ENCODE results near the gene C17orf75.

The C17orf75 gene

DNA sequence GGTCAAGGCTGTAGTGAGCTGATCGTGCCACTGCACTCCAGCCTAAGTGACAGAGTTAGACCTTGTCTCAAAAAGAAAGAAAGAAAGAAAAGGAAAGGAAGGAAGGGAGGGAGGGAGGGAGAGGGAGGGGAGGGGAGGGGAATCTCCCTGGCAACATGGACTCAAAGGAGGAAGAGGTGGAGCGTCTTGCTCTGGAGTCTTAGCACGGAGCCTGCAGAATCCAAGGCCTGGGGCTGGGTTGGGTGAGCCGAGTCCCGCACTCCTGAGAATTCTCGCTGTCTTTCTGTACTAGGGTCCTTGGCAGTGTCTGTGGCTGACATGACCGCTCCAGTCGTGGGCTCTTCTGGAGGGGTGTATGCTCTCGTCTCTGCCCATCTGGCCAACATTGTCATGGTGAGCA, 36.9 kb downstream of the C17orf75 start:
- no peak for DNase-seq (ENCODE audit: low read depth in 2 of 2)

DNA sequence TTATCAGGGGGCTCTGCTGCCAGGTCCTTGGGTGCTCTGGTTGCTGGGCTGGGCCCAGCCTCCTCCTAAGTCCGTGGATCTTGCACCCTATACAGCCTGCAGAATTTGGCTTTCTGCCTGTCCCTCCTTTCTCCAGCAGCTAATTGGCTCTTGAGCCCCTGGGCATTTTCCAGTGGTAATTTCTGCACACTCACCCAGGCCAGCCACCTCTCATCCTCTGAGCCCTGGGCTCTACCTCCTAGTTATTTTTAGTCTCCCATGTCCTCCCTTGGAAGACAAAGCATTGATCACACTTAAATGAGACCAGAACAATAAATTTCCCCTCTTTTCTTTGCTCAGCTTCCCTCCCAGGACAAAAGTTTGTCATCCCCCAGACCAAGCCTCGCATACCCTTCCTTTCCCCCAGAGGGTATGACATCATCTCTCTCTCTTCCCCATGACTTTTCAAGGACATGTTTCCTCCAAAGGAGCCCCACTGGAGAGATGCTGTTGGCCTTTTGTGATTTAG, 38.1 kb downstream of the C17orf75 start:
- DNase-seq (ENCODE audit: low read depth in 2 of 2): no peak

DNA sequence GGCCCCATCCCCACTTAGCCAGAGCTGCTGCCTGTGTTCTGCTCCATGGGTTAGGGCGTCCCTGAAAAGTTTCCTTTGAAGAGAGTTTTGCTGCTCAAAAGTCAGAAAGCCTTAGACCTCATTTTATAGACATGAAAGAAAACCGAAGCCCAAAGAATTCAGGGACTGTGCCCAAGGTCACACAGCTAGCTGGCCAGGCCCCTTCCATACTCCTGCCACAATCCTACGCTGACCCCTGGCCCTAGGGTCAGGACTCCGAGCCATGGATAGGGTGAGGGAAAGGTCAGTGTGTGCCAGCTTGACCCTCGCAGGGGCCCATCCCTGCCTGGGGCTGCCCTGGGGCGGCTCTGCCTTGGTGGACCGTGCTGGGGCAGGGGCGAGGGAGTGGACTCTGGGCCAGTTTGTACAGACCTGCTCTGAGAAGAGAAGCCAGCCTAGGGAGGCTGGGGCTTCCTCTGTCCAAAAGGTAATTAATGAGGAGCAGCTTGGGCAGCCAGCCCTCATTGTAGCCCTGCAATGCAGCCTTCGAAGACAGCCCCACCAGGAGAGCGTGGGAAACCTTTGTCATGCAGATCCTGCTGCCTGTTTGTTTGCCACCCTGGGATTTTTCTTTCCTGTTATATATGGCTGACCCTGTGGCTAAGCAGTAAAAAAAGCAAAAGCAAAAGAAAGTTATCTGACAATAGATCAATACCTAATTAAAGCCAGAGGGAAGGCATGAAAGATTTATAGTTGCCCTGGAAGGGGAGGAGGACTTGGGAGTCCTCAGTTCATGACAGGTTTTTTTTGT, 38.9 kb downstream of the C17orf75 start:
- DNase-seq (ENCODE audit: low read depth in 2 of 2): no peak

DNA sequence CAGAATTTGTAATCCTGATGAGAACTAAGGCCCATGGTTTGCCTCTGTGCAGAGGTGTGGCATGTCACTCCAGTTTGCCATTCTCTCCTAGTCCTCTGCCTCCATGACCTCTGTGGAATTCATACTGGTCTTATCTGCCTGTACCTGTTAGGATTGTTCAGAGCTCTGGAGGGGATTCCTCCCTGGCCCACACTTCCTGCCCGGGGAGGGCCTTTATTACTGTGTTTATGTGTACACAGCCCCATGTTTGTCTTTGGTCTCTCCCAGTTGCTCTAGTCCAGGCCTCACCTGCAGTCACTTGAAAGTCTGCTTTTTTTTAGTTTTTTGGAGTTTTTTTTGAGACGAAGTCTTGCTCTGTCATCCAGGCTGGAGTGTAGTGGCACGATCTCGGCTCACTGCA, 39.9 kb downstream of the C17orf75 start:
- no peak for DNase-seq (ENCODE audit: low read depth in 2 of 2)

DNA sequence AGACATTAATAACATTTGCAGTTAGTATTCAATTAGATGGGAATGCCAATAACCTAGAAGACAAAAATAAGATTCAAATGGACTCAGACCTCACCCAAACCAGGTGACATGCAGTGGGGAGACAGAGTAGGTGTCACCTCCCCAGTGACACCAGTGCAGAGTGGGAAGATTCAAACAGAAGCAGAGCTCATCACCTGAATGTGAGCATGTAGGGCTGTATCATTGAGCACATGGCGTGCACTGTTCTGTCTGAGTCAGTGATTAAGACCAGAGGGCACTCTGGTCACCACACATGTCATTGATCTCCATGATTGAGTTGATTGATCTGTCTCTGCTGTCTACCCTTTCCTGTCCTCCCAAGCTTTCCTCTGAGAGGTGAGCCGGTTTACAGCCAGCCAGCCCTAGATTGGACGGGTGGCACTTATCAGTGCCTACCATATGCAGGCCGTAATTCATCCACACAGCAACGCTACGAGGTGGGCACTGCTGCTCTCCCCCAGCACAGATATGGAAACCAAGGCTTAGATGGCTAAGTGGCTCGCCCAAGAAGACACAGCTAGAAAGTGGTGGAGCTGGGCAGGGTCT, 42.3 kb downstream of the C17orf75 start:
- no peak for DNase-seq (ENCODE audit: low read depth in 2 of 2)

DNA sequence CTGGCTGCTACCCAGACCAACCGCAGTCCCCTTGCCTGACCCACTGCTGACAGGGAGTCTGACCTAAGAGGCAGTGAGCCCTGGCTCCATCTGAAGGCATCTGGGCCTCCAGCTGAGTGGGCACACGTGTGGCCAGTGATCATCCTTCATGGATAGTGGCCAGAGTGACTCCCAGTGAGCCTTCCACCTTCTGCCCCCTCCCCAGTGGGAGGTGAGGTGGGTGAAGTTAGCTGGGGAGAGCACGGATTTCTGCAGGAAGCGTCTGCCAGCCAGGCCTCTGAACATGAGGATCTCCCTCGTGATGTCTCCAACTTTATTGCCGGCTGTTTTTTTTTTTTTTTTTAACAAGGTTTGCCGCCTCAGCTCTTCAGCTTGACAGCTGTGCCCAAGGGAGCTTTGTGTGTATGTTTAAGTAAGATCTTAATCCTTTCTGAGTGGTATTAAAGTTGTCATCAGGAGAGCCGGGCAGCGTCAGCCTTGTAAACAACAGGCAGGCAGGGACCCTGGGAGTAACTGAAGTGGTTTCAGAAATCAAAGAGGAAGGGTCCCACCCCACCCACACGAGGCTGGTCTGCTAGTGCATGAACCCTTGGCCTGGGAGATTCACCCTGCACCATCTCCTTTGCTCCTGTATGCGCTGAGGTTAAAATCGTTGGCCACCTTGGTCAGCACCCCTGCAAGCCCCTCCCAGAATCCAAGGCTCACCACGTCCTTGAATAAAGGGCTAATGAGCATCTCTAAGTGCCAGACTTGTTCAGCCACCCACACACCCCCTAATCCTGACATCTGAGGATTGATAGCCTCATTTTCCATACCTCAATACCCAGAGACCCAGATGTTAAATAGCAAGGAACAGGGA, 43.0 kb downstream of the C17orf75 start:
- no peak for DNase-seq (ENCODE audit: low read depth in 2 of 2)

DNA sequence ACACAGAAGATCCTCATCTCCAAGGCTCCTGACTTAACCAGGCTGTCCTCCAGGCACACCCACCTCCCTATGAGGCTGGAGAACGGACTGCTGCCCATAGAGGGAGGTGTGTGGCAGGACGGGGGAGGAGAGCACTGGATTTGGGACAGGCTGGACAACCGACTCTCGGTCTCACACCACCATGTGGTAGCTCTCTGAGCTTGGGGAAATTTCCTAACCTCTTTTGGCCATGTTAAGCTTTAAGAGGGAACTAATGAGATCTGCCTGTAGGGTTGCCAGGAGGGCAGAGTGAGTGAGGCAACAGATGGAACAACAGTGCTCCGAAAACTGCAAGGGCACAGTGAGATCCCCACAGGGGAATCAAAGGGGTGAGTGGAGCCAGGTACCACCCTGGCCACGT, 43.7 kb downstream of the C17orf75 start:
- DNase-seq (ENCODE audit: low read depth in 2 of 2): no peak

DNA sequence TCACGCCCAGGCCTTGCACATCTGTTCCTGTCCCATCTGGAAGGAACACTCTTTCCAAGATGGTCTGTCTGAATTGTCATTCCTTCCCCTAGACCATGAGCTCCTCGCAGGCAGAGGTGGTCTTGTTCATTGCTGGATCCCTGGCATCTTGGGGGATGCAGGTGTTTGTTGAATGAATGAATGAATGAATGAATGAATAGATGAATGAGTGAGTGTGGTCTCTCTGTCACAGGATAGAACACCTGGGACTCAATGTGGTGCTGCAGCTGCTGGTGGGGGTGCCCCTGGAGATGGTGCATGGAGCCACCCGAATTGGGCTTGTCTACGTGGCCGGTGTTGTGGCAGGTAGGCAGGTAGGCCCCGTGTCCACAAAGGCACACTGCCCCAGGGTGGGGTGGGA, 44.1 kb downstream of the C17orf75 start:
- DNase-seq (ENCODE audit: low read depth in 2 of 2): no peak

DNA sequence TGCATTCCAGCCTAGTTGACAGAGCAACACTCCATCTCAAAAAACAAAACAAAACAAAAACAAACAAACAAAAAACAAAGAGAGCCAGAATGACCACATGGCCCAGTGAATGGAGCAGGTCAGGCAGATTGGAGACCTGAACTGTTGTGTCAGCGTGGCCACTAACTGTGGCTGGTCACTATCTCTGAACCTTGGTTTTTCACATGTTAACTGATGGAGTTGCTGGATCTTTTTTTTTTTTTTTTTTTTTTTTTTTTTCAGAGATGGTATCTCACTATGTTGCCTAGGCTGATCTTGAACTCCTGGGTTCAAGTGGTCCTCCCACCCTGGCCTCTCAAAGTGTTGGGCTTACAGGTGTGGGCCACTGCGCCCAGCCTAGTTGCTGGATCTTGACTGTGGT, 44.5 kb downstream of the C17orf75 start:
- DNase-seq (ENCODE audit: low read depth in 2 of 2): no peak

DNA sequence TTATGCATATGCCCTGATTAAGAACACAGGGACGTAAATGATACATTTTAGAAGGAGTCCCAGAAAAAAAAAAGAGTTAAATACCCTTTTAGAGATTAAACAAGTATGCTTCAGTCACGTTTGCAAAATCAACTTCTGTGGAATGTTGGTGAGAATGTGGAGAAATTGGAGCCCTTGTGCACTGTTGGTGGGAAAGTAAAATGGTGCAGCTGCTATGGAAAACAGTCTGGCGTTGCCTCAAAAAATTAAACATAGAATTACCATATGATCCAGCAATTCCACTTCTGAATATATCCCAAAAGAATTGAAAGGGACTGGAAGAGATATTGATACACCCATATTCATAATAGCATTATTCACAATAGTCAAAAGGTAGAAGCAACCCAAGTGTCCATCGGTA, 49.9 kb downstream of the C17orf75 start:
- no peak for DNase-seq (ENCODE audit: low read depth in 2 of 2)

DNA sequence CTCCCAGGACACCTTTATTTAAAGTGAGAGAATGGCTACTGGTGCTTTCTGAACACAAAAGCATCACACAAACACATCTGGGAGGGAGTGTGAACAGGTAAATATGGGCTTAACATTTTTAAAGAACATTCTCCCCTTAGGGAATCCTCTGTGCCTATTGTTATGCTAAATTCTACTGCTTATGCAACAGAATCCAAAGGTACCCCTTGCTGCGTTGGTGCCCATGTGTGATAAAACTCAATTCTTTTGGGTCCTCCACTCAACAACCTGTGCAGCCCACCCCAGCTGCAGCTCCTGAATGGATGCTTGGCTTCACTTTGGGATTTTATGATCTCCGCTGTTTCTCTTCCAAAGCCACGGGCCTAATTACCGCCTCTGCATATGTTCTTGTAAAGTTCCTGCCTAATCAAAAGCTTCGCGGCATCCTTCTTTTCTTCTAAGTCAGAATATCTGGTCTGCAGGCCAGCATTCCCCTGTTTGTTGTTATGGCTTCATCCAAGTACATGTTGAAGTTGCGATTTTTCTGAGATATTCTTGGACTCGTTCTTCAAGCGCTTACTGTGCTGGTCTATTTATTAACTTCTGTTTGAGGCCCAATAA, 52.4 kb downstream of the C17orf75 start:
- no peak for DNase-seq (ENCODE audit: low read depth in 2 of 2)

DNA sequence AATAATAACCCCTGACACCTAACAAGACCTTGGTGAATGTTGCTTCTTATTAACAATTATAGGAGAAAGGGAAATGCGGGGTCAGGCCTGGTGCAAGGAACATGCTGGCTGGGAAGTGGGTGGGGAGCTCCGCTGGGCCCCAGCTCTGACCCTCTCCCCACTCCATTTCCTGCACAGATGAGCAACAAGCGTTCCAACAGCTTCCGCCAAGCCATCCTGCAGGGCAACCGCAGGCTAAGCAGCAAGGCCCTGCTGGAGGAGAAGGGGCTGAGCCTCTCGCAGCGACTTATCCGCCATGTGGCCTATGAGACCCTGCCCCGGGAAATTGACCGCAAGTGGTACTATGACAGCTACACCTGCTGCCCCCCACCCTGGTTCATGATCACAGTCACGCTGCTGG, 53.4 kb downstream of the C17orf75 start:
- no peak for DNase-seq (ENCODE audit: low read depth in 2 of 2)

DNA sequence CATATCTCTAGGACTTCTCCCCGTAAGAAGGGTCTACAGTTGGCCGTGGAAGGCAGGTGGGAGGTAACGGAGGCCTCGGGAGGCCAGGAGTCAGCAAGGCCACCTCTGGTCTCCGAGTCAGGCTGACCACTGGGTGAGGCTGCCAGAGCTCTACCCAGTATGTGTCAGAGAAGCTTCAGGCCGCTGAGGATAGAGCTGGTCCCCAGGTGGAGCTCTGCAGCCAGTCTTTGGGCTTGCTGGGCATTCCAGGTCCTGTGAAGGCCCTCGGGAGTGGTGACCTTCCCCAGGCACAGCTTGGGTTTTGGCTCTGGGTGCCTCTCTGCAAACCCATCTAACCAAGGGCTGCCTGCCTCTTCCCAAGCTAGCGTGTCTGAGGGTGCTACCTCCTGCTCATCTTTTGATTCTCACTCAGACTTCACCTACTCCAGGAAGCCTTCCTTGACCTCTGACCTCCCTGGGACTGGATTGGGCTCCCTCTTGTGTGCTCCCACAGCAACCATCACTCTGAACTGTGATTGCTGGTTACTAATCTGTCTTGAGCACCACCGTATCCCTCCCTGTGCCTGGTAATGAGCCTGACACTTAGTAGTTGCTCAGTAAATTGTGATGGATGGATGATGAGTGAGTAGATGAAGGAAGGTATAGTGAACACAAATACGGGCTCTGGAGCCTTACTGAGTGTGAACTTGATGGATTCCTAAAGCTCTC, 54.0 kb downstream of the C17orf75 start:
- DNase-seq (ENCODE audit: low read depth in 2 of 2): no peak

DNA sequence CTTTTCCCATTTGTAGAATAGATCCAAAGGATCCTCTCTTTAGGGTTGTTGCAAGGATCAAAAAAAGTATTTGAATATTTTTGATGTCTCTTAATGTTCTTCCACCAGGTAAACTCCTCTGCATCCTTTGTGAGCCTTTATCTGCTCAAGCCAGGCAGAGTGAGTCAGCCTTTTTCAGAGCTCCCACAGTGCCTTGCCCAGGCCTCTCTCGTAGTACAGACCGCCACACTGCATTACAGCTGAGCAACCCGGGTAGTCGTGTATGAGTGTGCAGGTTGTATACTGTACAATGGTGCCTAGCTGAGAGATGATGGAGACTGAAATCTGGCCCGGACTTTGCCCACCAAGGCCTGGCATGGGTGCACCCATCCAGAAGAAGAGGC, 55.5 kb downstream of the C17orf75 start:
- no peak for DNase-seq (ENCODE audit: low read depth in 2 of 2)

DNA sequence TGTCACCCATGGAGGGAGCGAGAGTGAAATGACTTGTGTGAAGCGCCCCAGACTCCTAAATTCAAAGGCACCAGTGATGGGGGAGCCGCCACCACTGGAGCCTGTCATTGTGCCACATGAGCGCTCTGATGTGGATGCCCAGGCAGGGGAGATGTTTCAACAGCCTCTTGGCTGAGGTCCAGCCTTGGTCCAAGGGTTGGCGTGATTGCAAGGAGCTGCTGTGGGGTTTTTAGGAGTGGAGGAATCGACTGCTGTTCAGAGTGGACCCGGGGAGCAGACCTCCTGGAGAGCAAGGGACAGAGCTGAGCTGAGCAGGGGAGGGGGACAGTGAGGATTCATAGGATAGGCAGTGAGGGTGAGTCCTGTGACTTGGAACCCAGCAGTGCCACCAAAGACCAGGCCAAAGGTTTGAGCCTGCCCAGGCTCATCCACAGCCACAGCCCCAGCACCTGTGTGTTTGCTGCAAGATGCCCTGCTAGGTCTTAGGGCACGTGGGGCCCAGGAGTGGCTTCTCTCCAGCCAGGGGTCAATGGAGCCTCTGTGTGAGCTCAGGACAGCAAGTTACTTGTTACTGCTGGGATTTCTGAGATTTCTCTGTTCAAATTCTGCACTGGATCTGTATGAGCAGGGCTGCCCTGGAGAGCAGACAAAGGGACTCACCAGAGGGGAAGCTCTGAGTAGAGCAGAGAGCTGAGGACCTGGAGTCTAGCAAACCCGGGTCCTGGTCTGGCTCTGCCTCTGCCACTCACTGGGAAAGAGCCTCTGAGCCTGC, 56.0 kb downstream of the C17orf75 start:
- DNase-seq (ENCODE audit: low read depth in 2 of 2): no peak

DNA sequence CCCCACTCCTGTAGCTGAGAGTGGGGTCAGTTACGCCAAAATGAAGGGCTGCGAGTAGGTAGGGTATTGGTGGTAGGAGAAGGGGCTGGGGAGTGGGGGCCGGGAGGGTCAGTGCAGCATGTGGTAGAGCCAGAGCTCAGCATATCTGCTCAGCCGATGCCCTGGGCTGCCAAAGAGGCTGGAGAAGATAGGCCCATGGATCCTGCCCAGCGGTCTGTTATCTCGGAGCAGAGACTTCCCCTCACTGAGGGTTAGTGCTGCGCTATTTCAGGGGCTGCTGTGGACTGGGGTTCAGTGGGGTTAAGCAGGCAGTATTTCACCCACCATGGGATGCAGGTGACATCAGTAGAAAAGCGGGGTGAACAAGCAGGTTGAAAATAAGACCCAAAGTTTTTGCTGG, 56.7 kb downstream of the C17orf75 start:
- DNase-seq (ENCODE audit: low read depth in 2 of 2): no peak

DNA sequence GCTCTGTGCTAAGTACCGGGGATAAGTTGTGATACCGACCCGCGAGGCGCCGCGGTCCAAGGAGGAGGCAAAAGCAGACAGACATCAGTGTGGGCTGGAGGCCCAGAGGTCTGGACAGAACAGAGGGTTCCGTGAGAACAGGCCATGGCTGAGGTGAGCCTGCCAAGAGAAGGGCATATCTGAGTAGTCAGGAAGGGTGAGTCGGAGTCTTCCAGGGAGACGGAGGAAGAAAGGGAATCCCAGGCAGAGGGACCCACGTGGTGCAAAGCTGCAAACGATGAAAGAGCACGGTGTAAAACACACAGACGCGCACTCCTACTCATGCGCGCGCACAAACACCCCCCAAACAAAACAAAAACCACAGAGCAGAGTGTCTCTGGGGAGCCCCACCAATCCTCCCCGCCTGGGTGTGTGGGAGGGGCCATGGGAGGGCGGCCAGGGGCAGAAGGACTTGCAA, 58.2 kb downstream of the C17orf75 start:
- no peak for DNase-seq (ENCODE audit: low read depth in 2 of 2)

DNA sequence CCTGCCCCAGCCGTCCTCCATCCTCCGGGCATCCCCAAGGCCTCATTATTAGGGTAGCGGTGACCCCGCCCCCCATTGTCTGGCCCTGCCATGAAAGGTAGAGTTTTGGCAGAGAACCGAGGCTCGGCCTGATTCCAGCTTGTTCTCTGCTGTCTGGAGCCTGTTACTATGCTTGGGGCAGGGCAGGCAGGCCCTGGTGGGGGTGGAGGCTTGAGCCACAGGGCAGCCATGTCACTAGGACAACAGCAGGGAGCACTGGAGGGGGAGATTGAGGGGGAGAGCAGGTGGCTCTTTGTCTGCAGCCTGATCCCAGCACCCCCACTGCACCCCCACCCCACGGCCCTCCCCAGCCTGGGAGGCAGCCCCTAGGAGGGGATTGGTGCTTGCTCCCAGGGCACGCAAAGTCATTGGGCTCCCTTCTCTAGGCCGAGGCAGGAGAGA, 60.9 kb downstream of the C17orf75 start:
- DNase-seq (ENCODE audit: low read depth in 2 of 2): no peak

DNA sequence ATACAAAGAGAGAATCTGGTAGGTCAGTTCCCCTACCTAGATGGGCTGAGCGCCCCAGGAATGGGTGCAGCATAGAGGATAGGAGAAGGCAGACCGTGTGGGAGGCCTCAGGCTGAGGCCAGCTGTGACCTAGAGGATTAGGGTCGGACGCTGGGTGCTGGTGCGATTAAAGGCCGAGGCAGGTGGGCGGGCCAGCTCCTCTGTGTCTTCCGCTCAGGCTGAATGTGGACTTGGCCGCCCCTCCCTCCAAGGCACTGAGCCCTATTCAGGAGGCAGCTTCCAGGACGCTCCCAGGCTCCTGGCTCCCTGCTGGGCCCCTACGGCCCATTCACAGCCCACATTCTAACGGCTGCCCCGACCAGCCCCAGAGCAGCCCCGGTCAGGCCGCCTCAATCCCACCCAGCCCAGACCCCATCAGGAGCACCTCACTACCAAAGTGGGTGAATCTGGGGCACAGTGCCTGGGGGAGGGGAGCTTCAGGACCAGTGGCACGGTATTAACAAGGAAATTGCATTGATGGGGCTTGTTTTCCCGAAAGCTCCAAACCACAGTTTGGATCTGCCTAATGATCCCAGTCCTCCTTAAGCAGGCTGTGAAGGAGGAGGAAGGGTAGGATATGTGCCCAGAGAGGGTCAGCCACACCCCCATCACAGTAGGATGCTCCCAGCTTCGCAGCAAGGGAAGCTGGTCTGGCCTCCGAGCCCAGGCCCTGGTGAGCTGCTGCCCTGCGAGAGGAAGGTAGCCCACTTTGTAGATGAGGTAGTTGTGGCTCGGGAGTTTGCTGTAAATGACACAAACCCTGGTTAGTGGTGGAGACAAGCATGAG, 61.9 kb downstream of the C17orf75 start:
- DNase-seq (ENCODE audit: low read depth in 2 of 2): no peak

DNA sequence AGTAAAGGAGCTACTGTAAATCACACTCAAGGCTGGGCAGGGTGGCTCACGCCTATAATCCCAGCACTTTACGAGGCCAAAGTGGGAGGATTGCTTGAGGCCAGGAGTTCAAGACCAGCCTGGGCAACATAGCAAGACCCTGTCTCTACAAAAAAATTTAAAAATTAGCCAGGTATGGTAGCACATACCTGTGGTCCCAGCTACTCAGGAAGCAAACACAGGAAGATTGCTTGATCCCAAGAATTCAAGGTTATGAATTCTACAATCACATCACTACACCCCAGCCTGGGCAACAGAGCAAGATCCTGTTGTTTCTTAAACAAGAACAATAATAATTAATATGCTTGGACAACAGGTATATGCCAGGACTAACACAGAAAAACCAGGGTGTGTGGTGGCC, 63.2 kb downstream of the C17orf75 start:
- DNase-seq (ENCODE audit: low read depth in 2 of 2): no peak

All from stimulated activated CD8-positive, alpha-beta memory T cell treated with anti-CD3 and anti-CD28 coated beads, Interleukin-15, amount 100 ng/mL, for 4 hours (primary cell).